Activated T-helper 17 cell treated with anti-CD3 and anti-CD28 coated beads, Interleukin-2, amount 50 U/mL, for 72 hours (primary cell): ENCODE results near the gene SCRN1. TPM values are rescaled to one million over a fixed set of nuclear protein-coding genes. Genes with fewer than 3 reads are reported as not detected.

ENCODE experiments used
- ATAC-seq: fragments of 150-1000 bp; cut with Tn5 transposase; replicated peaks from 2 replicates; pipeline ENCODE4 v1.10.0; 2021; ENCODE audit warnings: mild to moderate bottlenecking, moderate library complexity
- H3K27ac Mint-ChIP-seq: one replicate; pipeline ENCODE4 v1.8.0; 2022; ENCODE audit warnings: mixed read lengths
- H3K27me3 Mint-ChIP-seq: one replicate; pipeline ENCODE4 v1.8.0; 2022; ENCODE audit warnings: mixed read lengths
- H3K36me3 Mint-ChIP-seq: one replicate; pipeline ENCODE4 v1.8.0; 2022; ENCODE audit warnings: low read depth, mild to moderate bottlenecking, mixed read lengths
- H3K4me1 Mint-ChIP-seq: one replicate; pipeline ENCODE4 v1.8.0; 2022; ENCODE audit warnings: mixed read lengths
- H3K4me3 Mint-ChIP-seq: one replicate; pipeline ENCODE4 v1.8.0; 2022; ENCODE audit warnings: mild to moderate bottlenecking, mixed read lengths
- H3K9me3 Mint-ChIP-seq: one replicate; pipeline ENCODE4 v1.8.0; 2022; ENCODE audit warnings: mixed read lengths
- total RNA-seq, 2 donors: library from RNA; stranded (reverse); gene quantifications; one replicate each; pipeline ENCODE4 v1.2.3, GENCODE V29; 2022

SCRN1 gene
- total RNA-seq, 2 donors from 2014 or later: 5.4 to 7.6 TPM

DNA sequence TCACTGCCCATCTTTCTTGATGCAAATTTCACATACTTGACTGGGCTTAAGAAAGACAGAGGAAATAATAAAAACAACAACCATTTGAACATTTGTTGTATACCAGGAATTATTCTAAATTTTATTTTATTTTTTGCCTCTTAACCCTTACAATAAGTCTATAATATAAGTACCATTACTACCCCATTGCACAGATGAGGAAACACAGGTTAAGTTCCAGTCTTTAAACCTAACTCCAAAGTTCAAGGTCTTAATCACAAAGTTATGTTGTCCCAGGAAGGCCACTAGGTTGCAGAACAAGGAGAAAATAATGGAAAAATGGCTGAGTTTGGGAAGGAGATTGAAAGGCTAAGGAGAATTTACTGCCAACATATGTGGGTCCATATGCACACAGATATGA is 33.4 kb upstream of the SCRN1 start:
- Mint-ChIP-seq H3K27ac (no peak overlapping the region), H3K4me1 (peaks cover 18% of the 10 kb centered on the region), H3K27me3 (no peaks in the 10 kb centered on the region), H3K4me3 (no peak overlapping the region), H3K9me3 (no peaks in the 10 kb centered on the region), H3K36me3 (peaks cover 11% of the 10 kb centered on the region)
- ATAC-seq: no peak

DNA sequence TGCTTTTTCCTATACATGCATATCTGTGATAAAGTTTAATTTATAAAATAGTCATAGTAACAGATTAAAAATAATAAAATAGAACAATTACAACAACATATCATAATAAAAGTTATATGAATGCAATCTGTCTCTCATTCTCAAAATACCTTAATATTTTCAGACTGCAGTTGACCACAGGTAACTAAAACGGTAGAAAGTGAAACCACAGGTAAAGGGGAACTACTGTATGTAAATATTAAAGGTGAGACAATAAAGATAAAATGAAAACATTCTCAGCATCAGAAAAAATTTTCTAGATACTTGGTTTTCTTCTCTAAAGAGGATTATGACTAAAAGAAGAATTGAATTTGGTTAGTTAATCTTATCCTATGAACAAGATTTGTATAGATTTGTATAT is 30.9 kb upstream of the SCRN1 start:
- ATAC-seq: no peak
- peaks cover 22% of the 10 kb centered on the region for H3K36me3 Mint-ChIP-seq
- no peaks in the 10 kb centered on the region for H3K27me3 Mint-ChIP-seq

DNA sequence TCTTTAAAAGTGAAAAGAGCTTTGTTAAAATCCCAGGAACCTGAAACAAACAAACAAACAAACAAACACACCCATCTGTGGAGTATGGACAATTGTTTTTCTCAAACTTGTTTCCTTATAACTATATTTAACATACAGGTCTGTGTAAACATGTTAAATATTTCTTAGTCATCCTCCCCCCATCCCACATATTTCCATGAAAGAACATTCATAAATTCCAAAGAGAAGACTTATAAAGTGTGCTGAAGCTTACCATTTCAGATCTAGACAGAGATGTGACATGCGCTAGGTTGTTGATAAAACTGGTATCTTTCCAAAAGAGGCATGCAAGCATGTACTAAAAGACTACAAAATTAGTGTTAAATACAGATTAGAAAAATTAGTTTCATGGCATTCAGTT is 30.4 kb upstream of the SCRN1 start:
- Mint-ChIP-seq H3K36me3 (peaks cover 22% of the 10 kb centered on the region), H3K4me3 (no peak overlapping the region), H3K27me3 (no peaks in the 10 kb centered on the region), H3K4me1 (peaks cover 9% of the 10 kb centered on the region), H3K27ac (no peak overlapping the region), H3K9me3 (no peaks in the 10 kb centered on the region)
- ATAC-seq: no peak

More for the DNA sequence above, 30.9 kb upstream of the SCRN1 start:
- Mint-ChIP-seq H3K4me1 (peaks cover 15% of the 10 kb centered on the region), H3K4me3 (no peak overlapping the region), H3K27ac (no peak overlapping the region), H3K9me3 (no peaks in the 10 kb centered on the region)

DNA sequence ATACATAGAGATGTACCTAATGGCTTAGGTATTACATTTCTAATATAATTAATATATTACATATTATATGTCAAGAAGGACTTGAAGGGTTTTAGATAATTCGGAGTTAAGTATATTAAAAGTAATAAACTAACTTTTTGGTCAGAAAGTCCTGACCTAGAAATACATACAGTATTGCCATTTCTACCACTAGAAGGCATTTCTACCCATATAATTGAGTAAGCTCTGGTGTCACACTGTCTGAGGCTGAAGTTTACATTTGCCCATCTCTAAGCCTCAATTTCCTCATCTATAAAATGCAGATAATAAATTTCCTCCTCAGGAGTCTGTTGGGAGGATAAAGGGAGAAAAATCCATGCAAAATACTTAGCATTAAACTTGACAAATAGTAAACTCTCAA is 29.8 kb upstream of the SCRN1 start:
- Mint-ChIP-seq H3K27ac (no peak overlapping the region), H3K27me3 (no peaks in the 10 kb centered on the region), H3K4me1 (peaks cover 7% of the 10 kb centered on the region), H3K9me3 (no peaks in the 10 kb centered on the region), H3K4me3 (no peak overlapping the region), H3K36me3 (peaks cover 28% of the 10 kb centered on the region)
- ATAC-seq: no peak

DNA sequence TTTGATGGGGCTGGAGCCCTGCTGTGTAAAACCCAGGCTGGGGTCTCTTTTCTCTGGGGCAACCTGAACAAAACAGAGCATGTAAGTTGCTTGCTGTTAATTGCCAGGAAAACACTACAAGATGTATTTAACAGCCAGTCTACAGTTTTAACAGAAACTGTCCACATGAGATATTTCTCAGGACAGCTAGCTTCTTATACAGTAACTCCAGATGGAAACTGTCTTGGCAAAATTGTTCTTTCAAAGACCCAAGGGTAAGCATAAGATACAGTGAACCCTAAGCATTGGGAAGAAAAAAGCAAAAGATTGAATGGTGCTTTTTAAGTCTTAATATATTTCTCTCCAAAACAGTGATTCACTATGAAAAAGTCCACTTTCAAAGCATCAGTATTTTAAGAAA is 28.9 kb upstream of the SCRN1 start:
- no peak overlapping the region for H3K4me3 Mint-ChIP-seq
- peaks cover 35% of the 10 kb centered on the region for H3K36me3 Mint-ChIP-seq
- H3K27ac Mint-ChIP-seq: no peak overlapping the region
- H3K27me3 Mint-ChIP-seq: no peaks in the 10 kb centered on the region
- H3K9me3 Mint-ChIP-seq: no peaks in the 10 kb centered on the region
- ATAC-seq: no peak
- H3K4me1 Mint-ChIP-seq: peaks cover 7% of the 10 kb centered on the region

DNA sequence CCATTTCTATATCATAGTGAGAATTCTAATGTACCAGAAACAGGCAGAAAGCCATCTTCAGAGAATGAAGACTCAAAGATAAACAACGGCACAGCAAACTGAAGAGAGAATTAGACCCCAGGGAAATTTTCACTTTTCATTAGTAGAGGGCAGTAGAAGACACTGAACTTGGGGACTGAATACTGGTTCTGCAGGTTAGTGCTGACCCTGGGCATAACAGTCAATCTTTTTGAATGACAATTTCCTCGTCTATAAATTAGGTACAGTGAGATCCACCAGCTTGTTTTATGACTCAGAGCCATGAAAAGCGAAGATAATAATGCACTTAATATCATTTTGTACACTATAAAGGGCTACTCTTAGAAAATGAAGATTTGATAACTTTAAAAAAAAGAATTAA is 23.2 kb upstream of the SCRN1 start:
- Mint-ChIP-seq H3K4me3 (no peak overlapping the region), H3K27me3 (no peaks in the 10 kb centered on the region), H3K36me3 (peaks cover 28% of the 10 kb centered on the region), H3K9me3 (no peaks in the 10 kb centered on the region), H3K4me1 (no peaks in the 10 kb centered on the region), H3K27ac (no peak overlapping the region)
- ATAC-seq: no peak

DNA sequence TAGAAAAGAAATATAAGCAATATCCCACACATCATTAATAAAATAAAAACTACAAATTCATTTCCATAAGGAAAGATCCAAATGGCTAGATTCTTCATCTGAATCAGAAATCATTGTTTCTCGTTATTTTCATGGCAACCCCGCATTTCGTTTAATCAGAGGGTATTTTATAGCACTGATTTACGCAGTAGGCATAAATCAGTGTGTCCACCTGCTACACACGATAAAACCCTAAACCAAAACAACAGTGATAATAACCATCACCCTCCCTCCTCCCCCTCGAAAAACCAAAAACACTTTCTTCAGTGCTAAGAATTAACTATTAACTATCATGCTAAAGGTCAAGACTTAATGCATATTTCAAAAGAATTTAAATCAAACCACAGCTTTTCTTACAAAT is 20.4 kb upstream of the SCRN1 start:
- ATAC-seq: no peak

DNA sequence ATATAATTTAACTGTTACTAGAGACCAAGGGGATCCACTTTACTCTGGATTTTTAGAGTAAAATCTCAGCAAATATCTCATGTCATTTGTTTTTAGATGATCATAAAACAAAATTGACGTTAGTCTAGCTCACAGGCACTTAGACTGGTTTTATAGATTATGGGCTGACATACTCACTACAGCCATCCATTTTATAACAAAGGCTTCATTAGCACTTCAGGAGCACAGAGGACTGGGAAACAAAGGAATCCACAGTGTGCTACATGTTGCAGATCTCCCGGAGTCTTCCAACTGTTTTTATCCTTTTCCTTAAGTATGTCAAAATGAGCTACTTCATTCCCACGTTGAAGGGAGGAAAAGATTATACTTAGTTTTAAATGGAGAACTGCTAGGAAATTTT is 15.9 kb upstream of the SCRN1 start:
- peaks cover 6% of the 10 kb centered on the region for H3K27me3 Mint-ChIP-seq
- H3K4me3 Mint-ChIP-seq: no peak overlapping the region
- no peaks in the 10 kb centered on the region for H3K9me3 Mint-ChIP-seq
- no peak for ATAC-seq
- no peak overlapping the region for H3K27ac Mint-ChIP-seq
- H3K4me1 Mint-ChIP-seq: no peaks in the 10 kb centered on the region
- no peaks in the 10 kb centered on the region for H3K36me3 Mint-ChIP-seq

More for the DNA sequence above, 20.4 kb upstream of the SCRN1 start:
- Mint-ChIP-seq H3K27me3 (no peaks in the 10 kb centered on the region), H3K27ac (no peak overlapping the region), H3K9me3 (no peaks in the 10 kb centered on the region), H3K4me3 (no peak overlapping the region), H3K36me3 (peaks cover 19% of the 10 kb centered on the region), H3K4me1 (no peaks in the 10 kb centered on the region)

DNA sequence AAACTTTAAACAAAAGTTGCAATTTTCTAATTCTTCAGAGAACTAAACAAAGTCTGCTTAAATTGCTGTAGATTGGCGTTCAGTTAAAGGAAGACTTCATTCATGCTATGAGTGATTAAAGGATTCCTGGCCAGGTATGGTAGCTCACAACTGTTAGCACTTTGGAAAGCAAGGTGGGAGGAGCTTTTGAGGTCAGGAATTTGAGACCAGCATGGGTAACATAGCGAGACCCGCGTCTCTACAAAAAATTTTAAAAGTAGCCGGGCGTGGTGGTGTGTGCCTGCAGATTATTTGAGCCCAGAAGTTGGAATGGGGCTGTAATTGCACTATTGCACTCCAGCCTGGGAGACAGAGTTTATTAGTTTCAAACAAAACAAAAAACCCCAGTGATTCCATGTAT is 13.5 kb upstream of the SCRN1 start:
- no peak overlapping the region for H3K27ac Mint-ChIP-seq
- no peaks in the 10 kb centered on the region for H3K4me1 Mint-ChIP-seq
- no peaks in the 10 kb centered on the region for H3K36me3 Mint-ChIP-seq
- no peak for ATAC-seq
- H3K4me3 Mint-ChIP-seq: no peak overlapping the region
- no peaks in the 10 kb centered on the region for H3K9me3 Mint-ChIP-seq
- H3K27me3 Mint-ChIP-seq: peaks cover 12% of the 10 kb centered on the region

DNA sequence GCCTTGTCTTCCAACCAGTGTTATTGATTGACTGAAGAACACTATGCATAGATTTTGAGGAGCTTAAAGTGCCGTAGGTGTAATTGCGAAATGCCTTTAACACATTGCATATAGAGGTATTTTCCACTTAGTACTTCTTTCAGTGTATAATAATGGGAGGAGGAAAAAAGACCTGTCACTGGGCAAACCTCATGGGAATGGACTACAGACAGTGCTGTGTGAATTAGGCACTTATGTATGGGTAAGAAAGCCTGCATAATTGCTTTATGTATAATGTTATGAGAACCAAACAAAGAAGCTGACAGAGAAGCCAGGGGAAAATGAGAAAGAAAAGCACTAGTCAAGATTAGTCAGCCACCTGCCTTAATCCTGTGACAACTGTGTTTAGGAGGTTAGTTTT is 12.4 kb upstream of the SCRN1 start:
- Mint-ChIP-seq H3K36me3 (no peaks in the 10 kb centered on the region), H3K27me3 (peaks cover 19% of the 10 kb centered on the region), H3K4me3 (no peak overlapping the region), H3K9me3 (no peaks in the 10 kb centered on the region), H3K27ac (no peak overlapping the region), H3K4me1 (no peaks in the 10 kb centered on the region)
- no peak for ATAC-seq

DNA sequence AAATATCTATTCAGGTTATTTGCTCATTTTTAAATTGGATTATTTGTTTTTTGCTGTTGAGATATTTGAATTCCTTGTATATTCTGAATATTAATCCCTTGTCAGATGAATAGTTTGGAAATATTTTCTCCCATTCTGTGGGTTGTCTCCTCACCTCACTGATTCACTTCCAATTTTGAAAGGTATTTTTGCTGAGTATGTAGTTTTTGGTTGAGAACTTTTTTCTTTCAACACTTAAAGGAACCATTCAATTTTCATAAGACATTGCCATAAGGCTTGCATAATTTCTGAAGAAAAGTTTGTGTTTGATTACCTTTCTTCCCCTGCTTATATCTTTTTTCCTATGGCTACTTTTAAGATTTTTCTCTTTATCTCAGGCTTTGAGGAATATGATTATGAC is 8.9 kb upstream of the SCRN1 start:
- no peak for ATAC-seq
- Mint-ChIP-seq H3K36me3 (no peaks in the 10 kb centered on the region), H3K27me3 (peaks cover 26% of the 10 kb centered on the region), H3K27ac (no peak overlapping the region), H3K4me1 (no peaks in the 10 kb centered on the region), H3K9me3 (peaks cover 5% of the 10 kb centered on the region), H3K4me3 (no peak overlapping the region)

DNA sequence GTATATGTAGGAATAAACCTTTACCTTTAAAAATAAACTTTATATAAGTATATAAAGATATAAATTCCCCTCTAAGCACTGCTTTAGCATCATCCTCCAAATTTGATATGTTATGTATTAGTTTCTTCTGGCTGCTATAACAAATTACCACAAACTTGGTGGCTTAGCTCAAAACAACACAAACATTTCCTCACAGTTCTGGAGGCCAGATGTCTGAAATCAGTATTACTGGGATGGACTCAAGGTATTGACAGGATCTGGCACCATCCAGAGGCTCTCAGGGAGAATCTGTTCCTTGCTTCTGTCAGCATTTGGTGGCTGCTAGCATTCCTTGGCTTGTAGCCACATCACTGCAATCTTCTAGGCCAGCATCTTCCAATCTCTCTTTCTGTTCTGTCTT is 6.7 kb upstream of the SCRN1 start:
- no peaks in the 10 kb centered on the region for H3K4me1 Mint-ChIP-seq
- no peak for ATAC-seq
- no peak overlapping the region for H3K4me3 Mint-ChIP-seq

DNA sequence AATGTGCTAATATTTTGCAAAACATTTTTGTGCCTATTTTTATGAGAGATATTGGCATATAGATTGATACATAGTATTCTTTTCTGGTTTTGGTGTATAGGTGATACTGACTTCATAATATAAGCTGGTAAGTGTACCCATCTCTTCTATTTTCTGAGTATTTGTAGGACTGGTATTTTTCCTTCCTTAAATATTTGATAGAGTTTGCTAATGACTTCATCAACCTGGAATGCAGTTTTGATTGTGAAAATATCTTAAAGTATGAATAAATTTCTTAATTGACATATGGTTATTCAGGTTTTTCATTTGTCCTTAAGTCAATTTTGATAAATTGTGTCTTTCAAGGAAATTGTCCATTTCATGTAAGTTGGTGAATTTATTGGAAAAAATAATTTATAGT is 6.1 kb upstream of the SCRN1 start:
- no peaks in the 10 kb centered on the region for H3K36me3 Mint-ChIP-seq
- H3K27me3 Mint-ChIP-seq: peaks cover 34% of the 10 kb centered on the region
- no peak for ATAC-seq
- H3K27ac Mint-ChIP-seq: no peak overlapping the region
- no peak overlapping the region for H3K4me3 Mint-ChIP-seq
- H3K4me1 Mint-ChIP-seq: no peaks in the 10 kb centered on the region
- peaks cover 5% of the 10 kb centered on the region for H3K9me3 Mint-ChIP-seq

More for the DNA sequence above, 6.7 kb upstream of the SCRN1 start:
- Mint-ChIP-seq H3K27me3 (peaks cover 28% of the 10 kb centered on the region), H3K36me3 (no peaks in the 10 kb centered on the region), H3K9me3 (peaks cover 5% of the 10 kb centered on the region), H3K27ac (no peak overlapping the region)

DNA sequence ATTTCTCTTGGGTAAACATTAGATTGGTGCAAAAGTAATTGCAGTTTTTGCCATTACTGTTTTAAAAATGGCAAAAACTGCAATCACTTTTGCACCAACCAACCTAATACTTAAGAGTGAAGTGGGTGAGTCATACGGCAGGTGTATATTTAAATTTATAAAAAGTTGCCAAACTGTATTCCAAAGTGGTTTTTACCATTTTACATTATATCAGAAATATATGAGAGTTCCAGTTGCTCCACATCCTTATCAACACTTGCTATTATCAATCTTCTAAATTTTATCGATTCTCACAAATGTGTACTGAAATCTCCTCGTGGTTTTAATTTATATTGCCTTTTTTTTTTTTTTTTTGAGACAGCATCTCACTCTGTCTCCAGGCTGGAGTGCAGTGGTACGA is 3.5 kb upstream of the SCRN1 start:
- peaks cover 39% of the 10 kb centered on the region for H3K27me3 Mint-ChIP-seq
- H3K36me3 Mint-ChIP-seq: peaks cover 11% of the 10 kb centered on the region
- no peak overlapping the region for H3K4me3 Mint-ChIP-seq
- no peak for ATAC-seq
- no peaks in the 10 kb centered on the region for H3K4me1 Mint-ChIP-seq
- H3K27ac Mint-ChIP-seq: no peak overlapping the region
- peaks cover 5% of the 10 kb centered on the region for H3K9me3 Mint-ChIP-seq

DNA sequence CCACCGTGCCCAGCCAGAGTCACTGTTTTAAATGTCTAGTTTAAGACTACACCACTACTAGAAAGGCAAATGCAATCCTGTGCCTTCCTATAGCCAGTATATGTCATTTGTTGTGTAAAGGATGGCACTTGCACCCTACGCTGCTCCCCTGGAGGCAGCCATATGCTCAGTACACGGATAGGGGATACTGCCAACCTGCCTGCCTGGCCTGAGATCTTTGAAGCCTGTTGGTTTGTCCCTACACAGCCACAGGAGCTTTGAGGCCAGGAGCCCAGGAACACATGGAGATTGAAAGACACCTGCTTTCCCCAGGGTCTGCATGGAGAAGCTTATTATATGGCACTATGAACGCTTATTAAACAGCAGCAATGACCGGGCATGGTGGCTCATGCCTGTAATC is 2.3 kb upstream of the SCRN1 start:
- ATAC-seq: no peak
- peaks cover 3% of the 10 kb centered on the region for H3K4me1 Mint-ChIP-seq
- no peak overlapping the region for H3K4me3 Mint-ChIP-seq
- peaks cover 40% of the 10 kb centered on the region for H3K27me3 Mint-ChIP-seq
- no peak overlapping the region for H3K27ac Mint-ChIP-seq
- peaks cover 14% of the 10 kb centered on the region for H3K36me3 Mint-ChIP-seq
- peaks cover 5% of the 10 kb centered on the region for H3K9me3 Mint-ChIP-seq

DNA sequence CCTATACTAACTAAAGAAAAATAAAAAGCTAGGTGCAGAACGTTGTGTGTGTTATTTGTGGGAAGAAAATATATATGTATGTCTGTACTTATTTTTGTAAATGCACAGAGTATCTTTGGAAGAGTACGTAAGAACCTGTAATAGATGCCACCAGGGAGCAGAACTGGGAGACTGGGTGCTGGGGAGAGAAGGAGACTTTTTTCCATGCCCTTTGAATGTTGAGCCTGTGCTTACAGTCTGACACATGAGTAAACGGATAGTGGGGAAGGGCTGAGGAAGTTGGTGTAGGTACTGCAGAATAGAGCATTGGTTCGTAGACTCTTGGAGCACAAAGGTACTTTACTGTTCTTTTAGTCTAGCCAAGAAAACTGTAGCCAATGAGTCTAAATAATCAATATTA is 1.3 kb upstream of the SCRN1 start:
- H3K27ac Mint-ChIP-seq: no peak overlapping the region
- ATAC-seq: no peak
- no peaks in the 10 kb centered on the region for H3K9me3 Mint-ChIP-seq
- H3K4me3 Mint-ChIP-seq: no peak overlapping the region
- H3K4me1 Mint-ChIP-seq: peaks cover 5% of the 10 kb centered on the region
- peaks cover 14% of the 10 kb centered on the region for H3K36me3 Mint-ChIP-seq
- peaks cover 35% of the 10 kb centered on the region for H3K27me3 Mint-ChIP-seq
